Measurements from ENCODE around the gene TPO.

- no peak for TF ChIP-seq CTCF (IDR thresholded peaks at IDR 0.05)
- no peak for TF ChIP-seq POLR2A (IDR thresholded peaks at IDR 0.05)
- no peak for TF ChIP-seq EP300 (IDR thresholded peaks at IDR 0.05)
These were observed 23.1 kb downstream of the TPO start for GRCh38 chr2:1436369-1436768.
